ENCODE measurements around the gene NCEH1.
A peak's percentile ranks its signal among the peaks of the same experiment; 100 is the strongest.

NCEH1 gene

GRCh38 chr3:172643506-172644179, 67.2 kb downstream of the NCEH1 start:
- DNase-seq (ENCODE audit: low read depth), result no peak

- DNase-seq (ENCODE audit: low read depth), result no peak
Measured at GRCh38 chr3:172641291-172641690, 69.6 kb downstream of the NCEH1 start.

GRCh38 chr3:172640751-172641150, 70.1 kb downstream of the NCEH1 start:
- DNase-seq (ENCODE audit: low read depth), result no peak

GRCh38 chr3:172635588-172635987, 75.3 kb downstream of the NCEH1 start:
- DNase-seq (ENCODE audit: low read depth), result no peak

- no peak for DNase-seq (ENCODE audit: low read depth)
Measured at GRCh38 chr3:172634948-172635347, 75.9 kb downstream of the NCEH1 start.

- peak; percentile 60 for DNase-seq (ENCODE audit: low read depth)
Measured at GRCh38 chr3:172630316-172630715, 80.6 kb downstream of the NCEH1 start.

GRCh38 chr3:172629470-172629869, 81.4 kb downstream of the NCEH1 start:
- DNase-seq (ENCODE audit: low read depth), result peak; percentile 56

- DNase-seq (ENCODE audit: low read depth), result peak; percentile 89
Measured at GRCh38 chr3:172627057-172627809, 83.6 kb downstream of the NCEH1 start.

- DNase-seq (ENCODE audit: low read depth), result peak; percentile 77
Measured at GRCh38 chr3:172626021-172626640, 84.7 kb downstream of the NCEH1 start.

GRCh38 chr3:172625404-172625803, 85.5 kb downstream of the NCEH1 start:
- peak; percentile 39 for DNase-seq (ENCODE audit: low read depth)

GRCh38 chr3:172624999-172625398, 85.9 kb downstream of the NCEH1 start:
- DNase-seq (ENCODE audit: low read depth), result no peak

GRCh38 chr3:172622916-172623700, 87.8 kb downstream of the NCEH1 start:
- peak; percentile 16 for DNase-seq (ENCODE audit: low read depth)

- no peak for DNase-seq (ENCODE audit: low read depth)
Measured at GRCh38 chr3:172622156-172622555, 88.7 kb downstream of the NCEH1 start.

- DNase-seq (ENCODE audit: low read depth), result no peak
Measured at GRCh38 chr3:172617976-172618375, 92.9 kb downstream of the NCEH1 start.

GRCh38 chr3:172617013-172617706, 93.7 kb downstream of the NCEH1 start:
- DNase-seq (ENCODE audit: low read depth), result no peak

- DNase-seq (ENCODE audit: low read depth), result no peak
Measured at GRCh38 chr3:172616031-172616461, 94.8 kb downstream of the NCEH1 start.

GRCh38 chr3:172615296-172615695, 95.6 kb downstream of the NCEH1 start:
- DNase-seq (ENCODE audit: low read depth), result peak; percentile 14

- no peak for DNase-seq (ENCODE audit: low read depth)
Measured at GRCh38 chr3:172614340-172615274, 96.3 kb downstream of the NCEH1 start.

- no peak for DNase-seq (ENCODE audit: low read depth)
Measured at GRCh38 chr3:172613845-172614244, 97.0 kb downstream of the NCEH1 start.

GRCh38 chr3:172612871-172613678, 97.8 kb downstream of the NCEH1 start:
- no peak for DNase-seq (ENCODE audit: low read depth)

Measured in fibroblast of gingiva (primary cell).